ENCODE data around the gene MTF2.
A peak's percentile ranks its signal among the peaks of the same experiment; 100 is the strongest.

- TF ChIP-seq, protein P1, sequence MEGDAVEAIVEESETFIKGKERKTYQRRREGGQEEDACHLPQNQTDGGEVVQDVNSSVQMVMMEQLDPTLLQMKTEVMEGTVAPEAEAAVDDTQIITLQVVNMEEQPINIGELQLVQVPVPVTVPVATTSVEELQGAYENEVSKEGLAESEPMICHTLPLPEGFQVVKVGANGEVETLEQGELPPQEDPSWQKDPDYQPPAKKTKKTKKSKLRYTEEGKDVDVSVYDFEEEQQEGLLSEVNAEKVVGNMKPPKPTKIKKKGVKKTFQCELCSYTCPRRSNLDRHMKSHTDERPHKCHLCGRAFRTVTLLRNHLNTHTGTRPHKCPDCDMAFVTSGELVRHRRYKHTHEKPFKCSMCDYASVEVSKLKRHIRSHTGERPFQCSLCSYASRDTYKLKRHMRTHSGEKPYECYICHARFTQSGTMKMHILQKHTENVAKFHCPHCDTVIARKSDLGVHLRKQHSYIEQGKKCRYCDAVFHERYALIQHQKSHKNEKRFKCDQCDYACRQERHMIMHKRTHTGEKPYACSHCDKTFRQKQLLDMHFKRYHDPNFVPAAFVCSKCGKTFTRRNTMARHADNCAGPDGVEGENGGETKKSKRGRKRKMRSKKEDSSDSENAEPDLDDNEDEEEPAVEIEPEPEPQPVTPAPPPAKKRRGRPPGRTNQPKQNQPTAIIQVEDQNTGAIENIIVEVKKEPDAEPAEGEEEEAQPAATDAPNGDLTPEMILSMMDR (IDR thresholded peaks at IDR 0.05): no peak
- TF ChIP-seq POLR2A (IDR thresholded peaks at IDR 0.05; ENCODE audit: low read depth) (no peak), POLR2AphosphoS5 (IDR thresholded peaks at IDR 0.05) (peak in 1 of 2 donors; percentile 8), EP300 (IDR thresholded peaks at IDR 0.05) (no peak)
Measured at GRCh38 chr1:93152835-93153234, 73.8 kb downstream of the MTF2 start.
